B cell (primary cell): ENCODE measurements around the gene TOGARAM1. TPM values are rescaled to one million over a fixed set of nuclear protein-coding genes. Genes with fewer than 3 reads are reported as not detected.

Experiments used
- ATAC-seq: fragments of 200-7000 bp; cut with Tn5 transposase; one replicate; pipeline ENCODE4 v1.10.0; 2021; ENCODE audit warnings: low read depth, mild to moderate bottlenecking, moderate number of reproducible peaks, moderate library complexity
- CTCF ChIA-PET: fragments of 350-600 bp; sonication (Branson Sonifier 250); formaldehyde crosslinking; loops from one replicate; lab custom pipeline; 2021; ENCODE audit warnings: antibody characterized with exemption, inconsistent platforms; lab: Charles Lee
- POLR2A ChIA-PET: fragments of 350-600 bp; sonication (Branson Sonifier 250); formaldehyde crosslinking; loops from one replicate; lab custom pipeline; 2021; ENCODE audit warnings: antibody characterized with exemption; lab: Charles Lee
- DNase-seq: peaks from one replicate; pipeline ENCODE4 v3.0.0; 2013
- H2AFZ ChIP-seq: 2 replicates; pipeline ENCODE4 v1.6.1; 2012; ENCODE audit warnings: mild to moderate bottlenecking, low read depth, low read length; ENCODE audit not compliant: insufficient read depth, poor library complexity, severe bottlenecking
- H3K27ac ChIP-seq, 2 donors: 1 replicate in 1 of 2; 2 replicates in 1 of 2; pipeline ENCODE4 v1.5.1; 2012 to 2013; ENCODE audit warnings: low read length in 2 of 2, mild to moderate bottlenecking in 2 of 2, moderate library complexity in 1 of 2
- H3K27me3 ChIP-seq, 4 experiments: fragments of 200-600 bp in 1 of 4; sonication (generic) in 1 of 4; replicated peaks in 1 of 4; 1 replicate in 2 of 4; 2 replicates in 2 of 4; pipeline versions ENCODE4 v1.6.1 to v1.7.0; 2013 to 2016; ENCODE audit warnings: low read length in 3 of 4, mild to moderate bottlenecking in 2 of 4, mixed read lengths in 1 of 4, moderate library complexity in 1 of 4; ENCODE audit not compliant: insufficient read depth in 4 of 4, control insufficient read depth in 3 of 4; ENCODE audit errors: control extremely low read depth in 1 of 4
- H3K36me3 ChIP-seq, 2 experiments: replicated peaks in 1 of 2; 1 replicate in 1 of 2; 2 replicates in 1 of 2; pipeline versions ENCODE4 v1.6.1 to v1.7.1; 2013; ENCODE audit warnings: low read length in 1 of 2; ENCODE audit not compliant: insufficient read depth in 2 of 2, control insufficient read depth in 1 of 2; ENCODE audit errors: control extremely low read depth in 1 of 2, extremely low read depth in 1 of 2
- H3K4me1 ChIP-seq, 2 donors: fragments of 200-600 bp in 1 of 2; sonication (generic) in 1 of 2; 1 replicate in 1 of 2; 2 replicates in 1 of 2; pipeline versions ENCODE4 v1.5.1 to v1.6.1; 2013 to 2017; ENCODE audit warnings: low read length in 2 of 2; ENCODE audit not compliant: control insufficient read depth in 2 of 2, insufficient read depth in 2 of 2
- H3K4me2 ChIP-seq: replicated peaks from 2 replicates; pipeline ENCODE3; 2012; ENCODE audit warnings: mild to moderate bottlenecking, low read depth, low read length; ENCODE audit not compliant: poor library complexity, severe bottlenecking
- H3K4me3 ChIP-seq, 5 experiments: fragments of 200-600 bp in 1 of 5; sonication (generic) in 1 of 5; 1 replicate in 3 of 5; 2 replicates in 2 of 5; pipeline versions ENCODE4 v1.5.1 to v1.7.0; 2011 to 2016; ENCODE audit warnings: low read length in 4 of 5, mild to moderate bottlenecking in 4 of 5, low read depth in 2 of 5, control low read depth in 1 of 5, moderate library complexity in 1 of 5; ENCODE audit not compliant: insufficient read depth in 1 of 5; ENCODE audit errors: control extremely low read depth in 1 of 5, extremely low read depth in 1 of 5
- H3K79me2 ChIP-seq: fragments of 200-600 bp; sonication (generic); one replicate; pipeline ENCODE4 v1.6.0; 2016; ENCODE audit warnings: low read length; ENCODE audit not compliant: control insufficient read depth, insufficient read depth
- H3K9ac ChIP-seq: fragments of 200-600 bp; sonication (generic); 2 replicates; pipeline ENCODE4 v1.6.1; 2017; ENCODE audit warnings: mild to moderate bottlenecking, low read length, moderate library complexity
- H3K9me3 ChIP-seq, 3 donors: one replicate each; pipeline versions ENCODE4 v1.6.1 to v1.7.1; 2013; ENCODE audit warnings: low read length in 2 of 3; ENCODE audit not compliant: control insufficient read depth in 2 of 3, insufficient read depth in 1 of 3; ENCODE audit errors: control extremely low read depth in 1 of 3
- H4K20me1 ChIP-seq: 2 replicates; pipeline ENCODE4 v1.6.0; 2012; ENCODE audit warnings: mild to moderate bottlenecking, low read length; ENCODE audit not compliant: insufficient read depth, control insufficient read depth, poor library complexity, severe bottlenecking
- H3K27ac Mint-ChIP-seq: one replicate; pipeline ENCODE4 v1.8.0; 2021; ENCODE audit warnings: mixed read lengths
- H3K27me3 Mint-ChIP-seq: one replicate; pipeline ENCODE4 v1.8.0; 2021; ENCODE audit warnings: mixed read lengths
- H3K4me1 Mint-ChIP-seq: one replicate; pipeline ENCODE4 v1.8.0; 2021; ENCODE audit warnings: mixed read lengths
- H3K4me3 Mint-ChIP-seq: one replicate; pipeline ENCODE4 v1.8.0; 2021; ENCODE audit warnings: mixed read lengths
- H3K9me3 Mint-ChIP-seq: one replicate; pipeline ENCODE4 v1.8.0; 2022; ENCODE audit warnings: mixed read lengths; ENCODE audit not compliant: insufficient read depth
- EZH2 ChIP-seq: IDR thresholded peaks from 2 replicates; pipeline ENCODE4 v1.6.1; 2012; ENCODE audit warnings: borderline replicate concordance, low read depth, mild to moderate bottlenecking, moderate library complexity, low read length; ENCODE audit not compliant: insufficient read depth, poor library complexity, severe bottlenecking
- WGBS: methylation state at CpG from one replicate; pipeline ENCODE4 v1.1.5; 2013; ENCODE audit warnings: missing lambda C conversion rate; ENCODE audit not compliant: insufficient coverage; 5-methylcytosine and 5-hydroxymethylcytosine counted together
- intact Hi-C: fragments of 100-400 bp; cut with micrococcal nuclease; formaldehyde crosslinking; loops from one replicate; pipeline ENCODE4 v1.10.0; 2022
- polyA plus RNA-seq: library from polyadenylated mRNA; depleted of rRNA; stranded (reverse); fragments of >200 nt; gene quantifications from 2 replicates; pipeline ENCODE4 v1.2.3, GENCODE V29; 2012
- total RNA-seq, 2 donors: library from RNA; stranded (reverse); fragments of 120-200 nt in 1 of 2; gene quantifications; 1 replicate in 1 of 2; 2 replicates in 1 of 2; pipeline versions ENCODE4 v1.2.3 to v1.2.4, GENCODE V29; 2013 to 2022
- TF ChIP-seq, protein P1 (sequence below): fragments of 200-600 bp; IDR thresholded peaks from one replicate; pipeline ENCODE4 v1.8.0; 2022; ENCODE audit warnings: antibody characterized with exemption, mild to moderate bottlenecking

Gene TOGARAM1
- total and polyA plus RNA-seq, 2 donors (not counting 1 experiment from before 2014, with no cell fraction given) = 3.4 to 23.9 TPM

DNA sequence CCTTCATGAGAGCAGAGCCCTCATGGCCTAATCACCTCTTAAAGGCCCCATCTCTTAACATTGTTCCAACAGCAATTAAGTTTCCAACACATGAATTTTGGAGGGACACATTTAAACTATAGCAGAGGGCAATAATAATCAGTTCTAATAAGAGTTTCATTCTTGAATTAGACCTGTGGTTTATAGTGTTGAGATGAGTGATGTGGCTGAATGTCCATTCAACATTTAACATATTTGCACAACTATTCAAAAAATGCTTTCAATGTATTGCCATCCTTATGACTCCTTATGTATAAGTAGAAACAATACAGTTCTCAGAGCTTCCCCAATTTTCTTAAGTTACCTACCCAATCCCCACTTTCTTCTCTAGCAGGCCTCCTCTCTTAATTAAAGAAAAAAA is 21.8 kb upstream of the TOGARAM1 start:
- H3K9me3 Mint-ChIP-seq = no peaks in the 10 kb centered on the region
- TF ChIP-seq, protein P1, sequence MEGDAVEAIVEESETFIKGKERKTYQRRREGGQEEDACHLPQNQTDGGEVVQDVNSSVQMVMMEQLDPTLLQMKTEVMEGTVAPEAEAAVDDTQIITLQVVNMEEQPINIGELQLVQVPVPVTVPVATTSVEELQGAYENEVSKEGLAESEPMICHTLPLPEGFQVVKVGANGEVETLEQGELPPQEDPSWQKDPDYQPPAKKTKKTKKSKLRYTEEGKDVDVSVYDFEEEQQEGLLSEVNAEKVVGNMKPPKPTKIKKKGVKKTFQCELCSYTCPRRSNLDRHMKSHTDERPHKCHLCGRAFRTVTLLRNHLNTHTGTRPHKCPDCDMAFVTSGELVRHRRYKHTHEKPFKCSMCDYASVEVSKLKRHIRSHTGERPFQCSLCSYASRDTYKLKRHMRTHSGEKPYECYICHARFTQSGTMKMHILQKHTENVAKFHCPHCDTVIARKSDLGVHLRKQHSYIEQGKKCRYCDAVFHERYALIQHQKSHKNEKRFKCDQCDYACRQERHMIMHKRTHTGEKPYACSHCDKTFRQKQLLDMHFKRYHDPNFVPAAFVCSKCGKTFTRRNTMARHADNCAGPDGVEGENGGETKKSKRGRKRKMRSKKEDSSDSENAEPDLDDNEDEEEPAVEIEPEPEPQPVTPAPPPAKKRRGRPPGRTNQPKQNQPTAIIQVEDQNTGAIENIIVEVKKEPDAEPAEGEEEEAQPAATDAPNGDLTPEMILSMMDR = no peak
- TF ChIP-seq EZH2 = no peak
- peaks cover 47% of the 10 kb centered on the region for H3K79me2 ChIP-seq
- no peak overlapping the region for H3K4me2 ChIP-seq
- peaks cover 10% of the 10 kb centered on the region for H3K4me1 Mint-ChIP-seq
- peaks cover 41% of the 10 kb centered on the region for H4K20me1 ChIP-seq
- H3K27me3 Mint-ChIP-seq = no peaks in the 10 kb centered on the region
- ChIA-PET CTCF (no interaction called here), POLR2A (no interaction called here)
- intact Hi-C loops = no loop called here
- no peaks in the 10 kb centered on the region for H3K27me3 ChIP-seq
- no peak overlapping the region for H3K4me3 ChIP-seq
- no peak overlapping the region for H2AFZ ChIP-seq
- peaks cover 8 to 45% of the 10 kb centered on the region in 2 experiments for H3K36me3 ChIP-seq
- peaks cover 0 to 4% (median 1%) of the 10 kb centered on the region in 3 donors for H3K9me3 ChIP-seq
- H3K27ac Mint-ChIP-seq = no peak overlapping the region
- H3K27ac ChIP-seq = no peak overlapping the region
- H3K4me3 Mint-ChIP-seq = no peak overlapping the region
- no peaks in the 10 kb centered on the region for H3K4me1 ChIP-seq
- ATAC-seq = no peak
- H3K9ac ChIP-seq = no peak overlapping the region
- DNase-seq = no peak

- H3K27me3 Mint-ChIP-seq = no peaks in the 10 kb centered on the region
- Histone ChIP-seq H3K79me2 (peaks cover 54% of the 10 kb centered on the region), H3K27me3 (no peaks in the 10 kb centered on the region), H3K9me3 (peaks cover 0 to 4% (median 1%) of the 10 kb centered on the region in 3 donors), H3K27ac (no peak overlapping the region), H3K4me3 (no peak overlapping the region), H3K9ac (no peak overlapping the region), H3K4me1 (no peaks in the 10 kb centered on the region), H2AFZ (no peak overlapping the region), H3K4me2 (no peak overlapping the region), H3K36me3 (peaks cover 8 to 51% of the 10 kb centered on the region in 2 experiments), H4K20me1 (peaks cover 42% of the 10 kb centered on the region)
- peaks cover 10% of the 10 kb centered on the region for H3K4me1 Mint-ChIP-seq
- H3K27ac Mint-ChIP-seq = no peak overlapping the region
- ChIA-PET POLR2A (no interaction called here), CTCF (no interaction called here)
- no peak overlapping the region for H3K4me3 Mint-ChIP-seq
- TF ChIP-seq, protein P1 = no peak
- TF ChIP-seq EZH2 = no peak
- DNase-seq (no peak), ATAC-seq (no peak)
- intact Hi-C loops = no loop called here
- WGBS = 100% methylated on average over 3 of the region's 6 CpGs
- no peaks in the 10 kb centered on the region for H3K9me3 Mint-ChIP-seq
Measured at GRCh38 chr14:44940944-44941343, 21.0 kb upstream of the TOGARAM1 start.
